RPMI7951 (cell line): ENCODE results near the gene GDPD5. TPM values are rescaled to one million over a fixed set of nuclear protein-coding genes. Genes with fewer than 3 reads are reported as not detected.
A peak's percentile ranks its signal among the peaks of the same experiment; 100 is the strongest.

ENCODE experiments used
- DNase-seq: peaks from one replicate; pipeline ENCODE4 v3.0.0-alpha.2; 2012; ENCODE audit warnings: low read depth
- total RNA-seq: library from RNA; depleted of rRNA; stranded (reverse); fragments of >200 nt; shearing (Covaris generic); gene quantifications from 2 replicates; pipeline ENCODE4 v1.2.3, GENCODE V29; 2014

GDPD5 gene
- total RNA-seq, 1 experiment from 2014 or later = 0.84 TPM

DNA sequence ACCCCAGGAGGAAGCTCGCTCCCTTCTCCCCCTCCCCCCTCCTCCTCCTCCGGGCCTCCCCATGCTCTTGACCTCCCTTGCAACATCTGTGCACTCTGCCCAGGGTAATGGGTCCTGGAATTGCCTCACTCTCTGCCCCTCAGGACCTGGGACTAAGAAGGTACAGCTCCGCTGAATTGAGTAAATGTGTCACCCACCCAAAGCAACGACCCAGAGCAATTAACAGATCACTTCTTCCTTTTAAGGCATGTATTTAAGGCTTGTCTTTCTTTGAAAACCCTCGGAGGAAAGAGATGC, 15.1 kb downstream of the GDPD5 start:
- DNase-seq = no peak

- DNase-seq = no peak
These were observed 15.6 kb downstream of the GDPD5 start for GRCh38 chr11:75510004-75510722.

- DNase-seq = no peak
These were observed 16.6 kb downstream of the GDPD5 start for GRCh38 chr11:75509020-75509720.

- DNase-seq = no peak
These were observed 17.6 kb downstream of the GDPD5 start for GRCh38 chr11:75508051-75508561.

- no peak for DNase-seq
These were observed 18.2 kb downstream of the GDPD5 start for GRCh38 chr11:75507571-75507970.

GRCh38 chr11:75506827-75507226, 18.9 kb downstream of the GDPD5 start:
- DNase-seq = no peak

GRCh38 chr11:75505916-75506692, 19.6 kb downstream of the GDPD5 start:
- DNase-seq = no peak

DNA sequence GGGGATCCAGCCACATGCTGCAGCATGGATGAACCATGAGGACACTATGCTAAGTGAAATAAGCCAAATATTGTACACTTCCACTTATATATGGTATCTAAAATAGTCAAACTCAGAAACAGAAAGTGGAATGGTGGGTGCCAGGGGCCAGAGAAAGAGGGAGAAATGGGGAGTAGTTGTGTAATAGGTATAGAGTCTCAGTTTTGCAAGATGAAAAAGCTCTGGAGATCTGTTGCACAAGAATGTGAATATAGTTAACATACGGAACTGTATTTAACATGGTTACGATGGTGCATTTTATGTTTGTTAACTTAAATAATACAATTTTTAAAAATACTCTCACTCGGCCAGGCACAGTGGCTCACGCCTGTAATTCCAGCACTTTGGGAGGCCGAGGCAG, 21.2 kb downstream of the GDPD5 start:
- no peak for DNase-seq

DNA sequence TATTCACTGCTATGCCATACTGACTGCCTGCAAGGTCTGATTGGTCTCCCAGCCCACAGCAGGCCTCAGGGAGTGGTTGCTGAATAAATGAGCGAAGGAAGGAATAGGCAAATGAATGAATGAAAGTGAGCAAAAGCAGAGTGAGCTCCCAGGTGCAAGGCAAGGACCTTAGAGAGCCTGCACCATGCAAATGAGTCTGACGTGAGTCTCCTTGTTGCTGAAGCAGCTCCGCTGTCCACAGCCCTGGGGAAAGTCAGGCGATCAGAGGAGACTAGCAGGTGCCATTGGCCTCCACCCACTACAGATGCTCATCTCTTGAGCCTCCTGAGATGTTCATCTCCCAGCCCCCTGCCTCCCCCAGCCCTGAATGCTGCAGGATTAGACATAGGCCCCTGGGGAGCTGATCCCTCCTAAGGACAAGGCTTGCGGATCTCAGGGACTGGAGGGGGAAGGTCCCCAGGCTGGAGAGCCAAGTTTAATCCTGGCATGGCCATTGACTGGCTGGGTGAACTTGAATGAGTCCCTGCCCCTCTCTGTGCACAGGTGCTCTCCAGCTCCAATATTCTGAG, 22.1 kb downstream of the GDPD5 start:
- no peak for DNase-seq

DNA sequence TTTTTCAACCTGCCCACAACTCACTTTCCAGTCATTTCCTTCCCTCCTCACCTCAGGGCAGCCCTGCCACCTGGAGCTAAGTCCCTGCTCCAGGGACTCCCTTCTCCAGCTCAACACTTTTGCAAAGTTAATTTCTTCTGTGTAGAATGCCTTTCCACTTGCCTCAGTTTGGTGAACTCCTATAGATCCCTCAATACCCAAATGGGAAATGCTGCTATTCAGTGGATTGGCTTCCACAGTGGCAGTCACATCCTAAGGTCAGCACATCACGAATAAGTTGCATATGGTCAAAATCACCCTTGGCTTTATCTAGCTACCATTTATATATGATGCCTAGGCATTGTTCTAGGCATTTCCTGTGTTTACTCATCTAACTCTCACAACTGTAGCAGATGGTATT, 23.6 kb downstream of the GDPD5 start:
- DNase-seq = no peak

GRCh38 chr11:75500742-75501141, 25.0 kb downstream of the GDPD5 start:
- DNase-seq = no peak

DNA sequence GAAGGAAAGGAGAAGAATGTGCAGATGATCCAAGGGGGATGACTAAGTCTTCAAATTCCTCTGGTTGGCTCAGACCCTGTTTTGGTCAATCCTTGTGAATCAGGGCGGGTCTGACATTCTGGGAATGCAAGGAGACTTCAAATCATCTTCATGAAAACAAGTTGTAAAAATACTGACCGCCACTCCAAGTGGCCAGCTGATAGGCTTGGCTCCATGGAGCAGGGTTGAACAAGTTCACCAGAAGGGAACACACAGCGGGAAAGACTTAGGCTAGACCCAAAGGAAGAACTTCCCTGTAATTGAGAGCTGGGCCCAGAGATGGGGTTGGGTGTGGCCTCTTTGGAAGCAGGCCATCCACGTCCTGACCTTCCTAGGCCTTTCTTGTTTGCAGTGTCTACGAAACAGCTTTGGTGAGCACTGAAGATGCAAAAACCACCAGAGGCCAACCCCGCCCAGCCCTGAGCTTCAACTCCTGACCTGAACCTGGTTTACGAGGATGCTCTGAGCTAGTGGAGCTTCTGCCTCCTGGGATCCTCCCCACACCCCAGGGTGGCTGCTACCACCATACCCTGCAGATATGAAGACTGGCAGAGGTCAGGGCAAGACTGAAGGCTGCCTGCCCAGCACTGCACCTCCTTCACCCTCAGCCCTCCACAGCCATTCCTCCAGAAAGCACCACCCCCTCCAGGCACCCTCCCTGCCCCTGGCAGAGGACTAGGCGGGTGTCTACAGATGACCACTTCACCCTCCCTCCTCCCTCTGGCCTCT, 26.1 kb downstream of the GDPD5 start:
- peak; percentile 81 for DNase-seq

DNA sequence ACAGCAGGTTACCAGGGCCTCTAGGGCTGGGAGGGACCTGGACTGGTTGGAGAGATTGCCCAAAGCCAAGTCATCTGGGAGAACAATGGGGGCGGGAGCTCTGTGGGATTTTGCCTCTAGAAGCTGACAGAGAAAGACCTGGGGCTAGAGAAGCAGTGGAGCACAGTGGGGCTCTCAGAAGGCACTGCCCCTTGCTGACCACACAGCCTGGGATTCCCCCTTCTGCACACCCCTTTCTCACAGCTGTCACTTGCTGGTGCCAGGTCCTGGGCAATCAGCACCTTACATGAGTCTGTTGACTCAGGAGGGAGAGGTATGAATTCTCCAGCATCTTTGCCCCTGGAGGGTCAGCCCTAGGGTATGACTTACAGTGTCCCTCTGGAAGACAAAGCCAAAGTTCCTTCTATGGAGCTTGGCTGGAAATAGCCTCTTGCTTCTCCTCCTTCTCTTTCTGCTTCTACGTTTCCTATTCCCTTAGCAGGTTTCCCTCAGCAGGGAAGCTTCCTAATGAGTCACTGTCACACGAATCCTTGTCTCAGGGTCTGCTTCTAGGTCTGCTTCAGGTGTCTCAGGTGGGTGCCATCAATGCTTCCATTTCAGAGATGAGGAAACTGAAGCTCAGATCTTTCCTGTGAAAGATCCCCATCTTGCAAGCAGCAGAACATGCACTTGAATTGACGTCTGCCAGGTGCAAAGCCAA, 27.0 kb downstream of the GDPD5 start:
- peak; percentile 15 for DNase-seq

DNA sequence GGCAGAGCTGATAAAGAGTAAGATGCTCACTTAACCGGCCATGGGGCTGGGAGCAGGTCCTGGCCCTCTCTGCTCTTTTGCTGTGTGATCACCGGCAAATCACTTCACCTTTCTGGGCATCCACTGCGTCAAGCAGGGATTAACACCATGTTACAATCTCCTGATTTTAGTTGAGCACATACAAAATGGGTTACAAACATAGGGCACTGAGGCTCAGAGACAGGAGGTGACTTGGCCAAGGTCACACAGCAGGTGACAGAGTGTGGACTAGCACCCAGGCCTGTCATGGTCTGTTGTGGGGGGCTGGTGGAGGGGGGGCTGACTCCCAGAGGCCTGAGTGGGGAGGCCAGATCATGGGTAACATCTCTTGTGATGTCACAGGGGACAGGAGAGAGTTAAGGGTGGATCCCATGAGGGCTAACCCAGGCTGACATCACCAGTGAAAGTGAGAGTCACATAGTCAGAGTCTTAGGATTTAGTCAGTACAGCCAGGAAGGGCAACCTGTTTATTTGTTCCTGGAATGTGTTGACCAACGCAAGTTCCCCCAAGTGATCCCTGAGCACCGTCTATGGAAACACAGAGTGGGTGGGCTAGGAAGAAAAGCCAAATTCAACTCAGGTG, 27.8 kb downstream of the GDPD5 start:
- no peak for DNase-seq

- no peak for DNase-seq
These were observed 29.4 kb downstream of the GDPD5 start for GRCh38 chr11:75496305-75496752.

GRCh38 chr11:75495749-75496304, 29.9 kb downstream of the GDPD5 start:
- no peak for DNase-seq

GRCh38 chr11:75493626-75494025, 32.1 kb downstream of the GDPD5 start:
- DNase-seq = no peak

DNA sequence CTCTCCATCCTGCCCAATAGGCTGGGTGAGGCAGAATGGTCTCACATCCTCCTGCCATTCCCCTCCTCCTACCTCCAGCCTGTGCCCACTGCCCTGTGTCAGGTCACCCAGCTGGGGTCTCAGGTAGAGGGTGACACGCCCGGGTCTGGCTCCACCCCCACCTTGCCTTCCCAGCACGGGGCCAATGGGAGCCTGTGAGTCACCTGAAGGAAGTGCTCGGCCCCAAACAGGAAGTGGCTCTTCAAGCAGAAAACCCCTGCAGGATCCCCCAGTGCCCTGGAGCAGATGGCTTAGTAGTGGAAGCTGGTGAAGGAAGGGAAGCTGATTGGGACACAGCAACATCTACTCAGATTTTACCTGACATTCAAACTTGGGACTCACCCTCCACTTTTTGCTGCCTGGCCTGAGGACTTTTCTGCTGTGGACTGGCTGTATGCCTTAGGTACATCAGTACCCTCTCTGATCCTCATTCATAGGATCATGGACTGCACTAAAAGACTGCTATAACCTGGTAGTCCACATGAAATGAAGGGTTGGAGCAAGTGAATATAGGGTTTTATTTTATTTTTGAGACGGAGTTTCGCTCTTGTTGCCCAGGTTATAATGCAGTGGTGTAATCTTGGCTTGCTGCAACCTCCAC, 33.4 kb downstream of the GDPD5 start:
- no peak for DNase-seq

DNA sequence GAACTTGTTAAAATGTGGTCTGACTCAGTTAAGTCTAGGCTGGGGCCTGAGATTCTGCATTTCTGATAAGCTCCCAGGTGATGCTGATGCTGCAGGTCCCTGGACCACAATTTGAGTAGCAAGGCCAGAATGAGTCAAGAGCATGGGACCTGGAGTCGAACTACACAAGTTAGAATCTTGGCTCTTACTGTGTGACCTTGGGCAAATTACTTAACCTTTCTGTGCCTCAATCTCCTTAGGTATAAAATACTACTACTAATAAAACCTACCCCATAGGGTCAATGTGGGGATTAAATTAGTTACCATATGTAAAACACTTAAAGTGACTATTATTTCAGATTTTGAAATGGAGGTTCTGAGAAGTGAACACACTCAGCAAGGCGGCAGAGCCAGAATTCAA, 34.3 kb downstream of the GDPD5 start:
- DNase-seq = no peak
